ENCODE measurements around the gene ZNF320.

The ZNF320 gene

DNA sequence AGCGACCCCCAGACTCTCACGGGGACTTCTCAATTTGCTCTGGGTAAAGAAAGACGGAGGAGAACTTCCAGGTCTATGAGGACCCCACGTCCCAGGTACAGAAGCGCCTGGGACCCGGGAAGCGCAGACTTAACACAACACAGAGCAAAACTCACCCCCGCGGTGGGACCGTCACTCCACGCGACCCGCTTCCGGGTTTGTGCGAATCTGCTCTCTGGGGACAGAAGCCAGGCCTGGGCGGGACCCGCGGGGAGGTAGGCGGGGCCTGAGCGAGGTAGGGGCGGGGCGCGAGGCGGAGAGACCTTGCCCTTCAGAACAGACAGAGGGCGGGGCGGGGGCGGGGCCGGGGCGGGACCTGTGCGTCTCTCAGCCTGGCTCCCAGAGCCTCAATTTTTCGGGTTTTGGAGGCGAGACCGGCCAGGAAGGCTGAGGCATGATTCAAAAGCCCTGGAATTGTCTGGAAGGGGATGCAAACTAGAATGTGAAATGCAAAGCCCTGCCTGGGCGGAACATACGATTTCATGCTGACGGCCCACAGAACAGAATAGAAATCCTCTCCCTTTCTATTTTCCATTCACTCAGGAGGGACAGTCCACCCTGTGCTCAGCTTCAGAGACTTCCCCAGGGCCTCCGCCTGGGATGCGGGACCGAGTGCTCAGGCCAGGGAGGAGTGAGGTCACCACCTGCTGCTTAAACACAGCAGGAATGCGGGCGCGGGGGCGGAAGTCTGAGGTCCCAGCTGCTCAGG, 45.1 kb upstream of the ZNF320 start (continued):
- TF ChIP-seq, protein P1, sequence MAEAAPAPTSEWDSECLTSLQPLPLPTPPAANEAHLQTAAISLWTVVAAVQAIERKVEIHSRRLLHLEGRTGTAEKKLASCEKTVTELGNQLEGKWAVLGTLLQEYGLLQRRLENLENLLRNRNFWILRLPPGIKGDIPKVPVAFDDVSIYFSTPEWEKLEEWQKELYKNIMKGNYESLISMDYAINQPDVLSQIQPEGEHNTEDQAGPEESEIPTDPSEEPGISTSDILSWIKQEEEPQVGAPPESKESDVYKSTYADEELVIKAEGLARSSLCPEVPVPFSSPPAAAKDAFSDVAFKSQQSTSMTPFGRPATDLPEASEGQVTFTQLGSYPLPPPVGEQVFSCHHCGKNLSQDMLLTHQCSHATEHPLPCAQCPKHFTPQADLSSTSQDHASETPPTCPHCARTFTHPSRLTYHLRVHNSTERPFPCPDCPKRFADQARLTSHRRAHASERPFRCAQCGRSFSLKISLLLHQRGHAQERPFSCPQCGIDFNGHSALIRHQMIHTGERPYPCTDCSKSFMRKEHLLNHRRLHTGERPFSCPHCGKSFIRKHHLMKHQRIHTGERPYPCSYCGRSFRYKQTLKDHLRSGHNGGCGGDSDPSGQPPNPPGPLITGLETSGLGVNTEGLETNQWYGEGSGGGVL (tag by site-specific recombination; IDR thresholded peaks at IDR 0.05), result peak; percentile 16; the same call in 1 of the 2 replicates
- TF ChIP-seq, protein P2, sequence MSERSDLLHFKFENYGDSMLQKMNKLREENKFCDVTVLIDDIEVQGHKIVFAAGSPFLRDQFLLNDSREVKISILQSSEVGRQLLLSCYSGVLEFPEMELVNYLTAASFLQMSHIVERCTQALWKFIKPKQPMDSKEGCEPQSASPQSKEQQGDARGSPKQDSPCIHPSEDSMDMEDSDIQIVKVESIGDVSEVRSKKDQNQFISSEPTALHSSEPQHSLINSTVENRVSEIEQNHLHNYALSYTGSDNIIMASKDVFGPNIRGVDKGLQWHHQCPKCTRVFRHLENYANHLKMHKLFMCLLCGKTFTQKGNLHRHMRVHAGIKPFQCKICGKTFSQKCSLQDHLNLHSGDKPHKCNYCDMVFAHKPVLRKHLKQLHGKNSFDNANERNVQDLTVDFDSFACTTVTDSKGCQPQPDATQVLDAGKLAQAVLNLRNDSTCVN (tag by site-specific recombination; optimal IDR thresholded peaks at IDR 0.05), result peak; percentile 28
- peak; percentile 94 for TF ChIP-seq SCRT2 (tag by site-specific recombination; IDR thresholded peaks at IDR 0.05)
- peak; percentile 48 for TF ChIP-seq SP2 (tag by site-specific recombination; IDR thresholded peaks at IDR 0.05)
- TF ChIP-seq ZSCAN30 (tag by site-specific recombination; IDR thresholded peaks at IDR 0.05), result 0 out of 2 replicates have a peak, but pooled peaks have one; percentile 10

DNA sequence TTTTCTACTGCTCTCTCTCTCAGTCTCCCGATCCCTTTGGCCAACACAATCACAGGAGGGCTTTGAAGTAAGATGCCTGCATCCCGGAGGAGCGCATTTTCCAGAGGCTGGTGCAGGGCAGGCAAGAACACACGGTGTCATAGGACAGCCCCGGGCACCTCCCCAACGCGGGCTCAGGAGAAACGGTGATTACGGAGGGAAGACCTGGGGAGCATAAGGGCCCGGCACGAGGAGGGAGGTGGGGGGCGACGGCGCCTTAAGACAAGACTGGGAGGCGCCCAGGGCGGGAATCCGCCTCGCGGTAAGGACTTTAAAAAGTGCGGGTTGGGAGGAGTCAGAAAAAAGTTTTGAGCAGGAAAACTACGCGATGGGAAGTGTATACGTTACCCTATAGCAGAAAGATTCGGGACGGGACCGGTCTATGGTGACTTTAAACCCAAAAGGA, 44.5 kb upstream of the ZNF320 start:
- no peaks in the 10 kb centered on the region for H3K9me3 ChIP-seq (ENCODE audit: control insufficient read depth, insufficient read depth, low read depth, low read length)
- TF ChIP-seq, protein P3, sequence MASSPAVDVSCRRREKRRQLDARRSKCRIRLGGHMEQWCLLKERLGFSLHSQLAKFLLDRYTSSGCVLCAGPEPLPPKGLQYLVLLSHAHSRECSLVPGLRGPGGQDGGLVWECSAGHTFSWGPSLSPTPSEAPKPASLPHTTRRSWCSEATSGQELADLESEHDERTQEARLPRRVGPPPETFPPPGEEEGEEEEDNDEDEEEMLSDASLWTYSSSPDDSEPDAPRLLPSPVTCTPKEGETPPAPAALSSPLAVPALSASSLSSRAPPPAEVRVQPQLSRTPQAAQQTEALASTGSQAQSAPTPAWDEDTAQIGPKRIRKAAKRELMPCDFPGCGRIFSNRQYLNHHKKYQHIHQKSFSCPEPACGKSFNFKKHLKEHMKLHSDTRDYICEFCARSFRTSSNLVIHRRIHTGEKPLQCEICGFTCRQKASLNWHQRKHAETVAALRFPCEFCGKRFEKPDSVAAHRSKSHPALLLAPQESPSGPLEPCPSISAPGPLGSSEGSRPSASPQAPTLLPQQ (tag by site-specific recombination; IDR thresholded peaks at IDR 0.05), result peak; percentile 62
- TF ChIP-seq ZFP3 (tag by site-specific recombination; IDR thresholded peaks at IDR 0.05; ENCODE audit: low read depth) (no peak), ZNF660 (tag by site-specific recombination; IDR thresholded peaks at IDR 0.05) (0 out of 2 replicates have a peak, but pooled peaks have one; percentile 39), ZNF585B (tag by site-specific recombination; IDR thresholded peaks at IDR 0.05) (no peak), ZNF175 (tag by site-specific recombination; IDR thresholded peaks at IDR 0.05) (no peak), ZNF561 (tag by site-specific recombination; IDR thresholded peaks at IDR 0.05; ENCODE audit: borderline replicate concordance) (peak; percentile 26; the same call in 1 of the 2 replicates), ZFP69B (tag by site-specific recombination; IDR thresholded peaks at IDR 0.05) (0 out of 2 replicates have a peak, but pooled peaks have one; percentile 13), ZNF138 (tag by site-specific recombination; IDR thresholded peaks at IDR 0.05; ENCODE audit: borderline replicate concordance) (no peak), GLIS1 (tag by site-specific recombination; IDR thresholded peaks at IDR 0.05) (peak; percentile 5; the same call in 1 of the 2 replicates), SETDB1 (IDR thresholded peaks at IDR 0.05; ENCODE audit: insufficient read length, low read length) (no peak), ZNF335 (tag by site-specific recombination; conservative IDR thresholded peaks at IDR 0.05) (peak; percentile 75), ZNF341 (tag by site-specific recombination; IDR thresholded peaks at IDR 0.05; ENCODE audit: low read depth) (peak; percentile 71), ZBTB8A (tag by site-specific recombination; IDR thresholded peaks at IDR 0.05) (0 out of 2 replicates have a peak, but pooled peaks have one; percentile 18), ZBTB20 (tag by site-specific recombination; IDR thresholded peaks at IDR 0.05) (0 out of 2 replicates have a peak, but pooled peaks have one; percentile 18)
- TF ChIP-seq, protein P4, sequence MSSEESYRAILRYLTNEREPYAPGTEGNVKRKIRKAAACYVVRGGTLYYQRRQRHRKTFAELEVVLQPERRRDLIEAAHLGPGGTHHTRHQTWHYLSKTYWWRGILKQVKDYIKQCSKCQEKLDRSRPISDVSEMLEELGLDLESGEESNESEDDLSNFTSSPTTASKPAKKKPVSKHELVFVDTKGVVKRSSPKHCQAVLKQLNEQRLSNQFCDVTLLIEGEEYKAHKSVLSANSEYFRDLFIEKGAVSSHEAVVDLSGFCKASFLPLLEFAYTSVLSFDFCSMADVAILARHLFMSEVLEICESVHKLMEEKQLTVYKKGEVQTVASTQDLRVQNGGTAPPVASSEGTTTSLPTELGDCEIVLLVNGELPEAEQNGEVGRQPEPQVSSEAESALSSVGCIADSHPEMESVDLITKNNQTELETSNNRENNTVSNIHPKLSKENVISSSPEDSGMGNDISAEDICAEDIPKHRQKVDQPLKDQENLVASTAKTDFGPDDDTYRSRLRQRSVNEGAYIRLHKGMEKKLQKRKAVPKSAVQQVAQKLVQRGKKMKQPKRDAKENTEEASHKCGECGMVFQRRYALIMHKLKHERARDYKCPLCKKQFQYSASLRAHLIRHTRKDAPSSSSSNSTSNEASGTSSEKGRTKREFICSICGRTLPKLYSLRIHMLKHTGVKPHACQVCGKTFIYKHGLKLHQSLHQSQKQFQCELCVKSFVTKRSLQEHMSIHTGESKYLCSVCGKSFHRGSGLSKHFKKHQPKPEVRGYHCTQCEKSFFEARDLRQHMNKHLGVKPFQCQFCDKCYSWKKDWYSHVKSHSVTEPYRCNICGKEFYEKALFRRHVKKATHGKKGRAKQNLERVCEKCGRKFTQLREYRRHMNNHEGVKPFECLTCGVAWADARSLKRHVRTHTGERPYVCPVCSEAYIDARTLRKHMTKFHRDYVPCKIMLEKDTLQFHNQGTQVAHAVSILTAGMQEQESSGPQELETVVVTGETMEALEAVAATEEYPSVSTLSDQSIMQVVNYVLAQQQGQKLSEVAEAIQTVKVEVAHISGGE (tag by site-specific recombination; conservative IDR thresholded peaks at IDR 0.05; ENCODE audit: low read depth), result 0 out of 2 replicates have a peak, but pooled peaks have one; percentile 15
- TF ChIP-seq, protein P5, sequence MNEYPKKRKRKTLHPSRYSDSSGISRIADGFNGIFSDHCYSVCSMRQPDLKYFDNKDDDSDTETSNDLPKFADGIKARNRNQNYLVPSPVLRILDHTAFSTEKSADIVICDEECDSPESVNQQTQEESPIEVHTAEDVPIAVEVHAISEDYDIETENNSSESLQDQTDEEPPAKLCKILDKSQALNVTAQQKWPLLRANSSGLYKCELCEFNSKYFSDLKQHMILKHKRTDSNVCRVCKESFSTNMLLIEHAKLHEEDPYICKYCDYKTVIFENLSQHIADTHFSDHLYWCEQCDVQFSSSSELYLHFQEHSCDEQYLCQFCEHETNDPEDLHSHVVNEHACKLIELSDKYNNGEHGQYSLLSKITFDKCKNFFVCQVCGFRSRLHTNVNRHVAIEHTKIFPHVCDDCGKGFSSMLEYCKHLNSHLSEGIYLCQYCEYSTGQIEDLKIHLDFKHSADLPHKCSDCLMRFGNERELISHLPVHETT (tag by site-specific recombination; IDR thresholded peaks at IDR 0.05), result no peak
- TF ChIP-seq, protein P6, sequence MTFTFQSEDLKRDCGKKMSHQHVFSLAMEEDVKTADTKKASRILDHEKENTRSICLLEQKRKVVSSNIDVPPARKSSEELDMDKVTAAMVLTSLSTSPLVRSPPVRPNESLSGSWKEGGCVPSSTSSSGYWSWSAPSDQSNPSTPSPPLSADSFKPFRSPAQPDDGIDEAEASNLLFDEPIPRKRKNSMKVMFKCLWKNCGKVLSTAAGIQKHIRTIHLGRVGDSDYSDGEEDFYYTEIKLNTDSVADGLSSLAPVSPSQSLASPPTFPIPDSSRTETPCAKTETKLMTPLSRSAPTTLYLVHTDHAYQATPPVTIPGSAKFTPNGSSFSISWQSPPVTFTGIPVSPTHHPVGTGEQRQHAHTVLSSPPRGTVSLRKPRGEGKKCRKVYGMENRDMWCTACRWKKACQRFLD (tag by site-specific recombination; IDR thresholded peaks at IDR 0.05), result no peak
- no peaks in the 10 kb centered on the region for H3K4me1 ChIP-seq (ENCODE audit: control insufficient read depth, insufficient read depth, low read length)
- ChIA-PET CTCF (no interaction called here), POLR2A (interaction anchor here (0.7 kb wide), 1 partner anchor 44 kb away, joined by 4 read pairs; no protein-coding TSS in a partner anchor)
- no peak overlapping the region for H3K27ac ChIP-seq (ENCODE audit: extremely low read depth, low read depth, low read length)
- peak overlapping the region; percentile 86 for H3K4me3 ChIP-seq (ENCODE audit: low read depth, low read length)
- H3K36me3 ChIP-seq (ENCODE audit: control insufficient read depth in 2 of 2, insufficient read depth in 1 of 2, low read length in 2 of 2), result peaks cover 0 to 5% of the 10 kb centered on the region in 2 experiments; a peak in 1 of 3 replicates
